ENCODE results near the gene WDPCP.
"Not testable (repeated sequence)": the region's sequence is repeated elsewhere in the genome, so short reads cannot be mapped to it uniquely, and the experiment has no call there.

The WDPCP gene

GRCh38 chr2:63544017-63544627 is 44.2 kb downstream of the WDPCP start:
- DNase-seq (ENCODE audit: low read depth in 2 of 2), result no peak

- no peak for DNase-seq (ENCODE audit: low read depth in 2 of 2)
Measured at GRCh38 chr2:63539416-63540162, 48.7 kb downstream of the WDPCP start.

GRCh38 chr2:63538390-63538789 is 49.9 kb downstream of the WDPCP start:
- no peak for DNase-seq (ENCODE audit: low read depth in 2 of 2)

GRCh38 chr2:63537306-63537705 is 51.0 kb downstream of the WDPCP start:
- no peak for DNase-seq (ENCODE audit: low read depth in 2 of 2)

- no peak for DNase-seq (ENCODE audit: low read depth in 2 of 2)
Measured at GRCh38 chr2:63530704-63531279, 57.5 kb downstream of the WDPCP start.

- no peak for DNase-seq (ENCODE audit: low read depth in 2 of 2)
Measured at GRCh38 chr2:63525905-63526304, 62.4 kb downstream of the WDPCP start.

GRCh38 chr2:63522950-63523349 is 65.3 kb downstream of the WDPCP start:
- no peak for DNase-seq (ENCODE audit: low read depth in 2 of 2)

- DNase-seq (ENCODE audit: low read depth in 2 of 2), result no peak
Measured at GRCh38 chr2:63520793-63521192, 67.5 kb downstream of the WDPCP start.

- no peak for DNase-seq (ENCODE audit: low read depth in 2 of 2)
Measured at GRCh38 chr2:63514781-63515180, 73.5 kb downstream of the WDPCP start.

GRCh38 chr2:63514237-63514716 is 74.0 kb downstream of the WDPCP start:
- DNase-seq (ENCODE audit: low read depth in 2 of 2), result no peak

- no peak for DNase-seq (ENCODE audit: low read depth in 2 of 2)
Measured at GRCh38 chr2:63506320-63506719, 82.0 kb downstream of the WDPCP start.

- no peak for DNase-seq (ENCODE audit: low read depth in 2 of 2)
Measured at GRCh38 chr2:63503818-63504217, 84.5 kb downstream of the WDPCP start.

GRCh38 chr2:63500398-63500797 is 87.9 kb downstream of the WDPCP start:
- no peak for DNase-seq (ENCODE audit: low read depth in 2 of 2)

- no peak for DNase-seq (ENCODE audit: low read depth in 2 of 2)
Measured at GRCh38 chr2:63497576-63497975, 90.7 kb downstream of the WDPCP start.

- no peak for DNase-seq (ENCODE audit: low read depth in 2 of 2)
Measured at GRCh38 chr2:63494968-63495367, 93.3 kb downstream of the WDPCP start.

- no peak for DNase-seq (ENCODE audit: low read depth in 2 of 2)
Measured at GRCh38 chr2:63494100-63494499, 94.2 kb downstream of the WDPCP start.

GRCh38 chr2:63488118-63488713 is 100.1 kb downstream of the WDPCP start:
- DNase-seq (ENCODE audit: low read depth in 2 of 2), result no peak

GRCh38 chr2:63486861-63487290 is 101.4 kb downstream of the WDPCP start:
- DNase-seq (ENCODE audit: low read depth in 2 of 2), result no peak

- DNase-seq (ENCODE audit: low read depth in 2 of 2), result no peak
Measured at GRCh38 chr2:63484901-63485300, 103.4 kb downstream of the WDPCP start.

- DNase-seq (ENCODE audit: low read depth in 2 of 2), result no peak
Measured at GRCh38 chr2:63484481-63484880, 103.8 kb downstream of the WDPCP start.

GRCh38 chr2:63477686-63478085 is 110.6 kb downstream of the WDPCP start:
- no peak for DNase-seq (ENCODE audit: low read depth in 2 of 2)

- not testable (repeated sequence) for DNase-seq (ENCODE audit: low read depth in 2 of 2)
Measured at GRCh38 chr2:63469313-63469712, 119.0 kb downstream of the WDPCP start.

GRCh38 chr2:63465633-63466032 is 122.6 kb downstream of the WDPCP start:
- DNase-seq (ENCODE audit: low read depth in 2 of 2), result no peak
